ENCODE data around the gene SART3.
"Not testable (repeated sequence)": the region's sequence is repeated elsewhere in the genome, so short reads cannot be mapped to it uniquely, and the experiment has no call there.

Gene SART3

DNA sequence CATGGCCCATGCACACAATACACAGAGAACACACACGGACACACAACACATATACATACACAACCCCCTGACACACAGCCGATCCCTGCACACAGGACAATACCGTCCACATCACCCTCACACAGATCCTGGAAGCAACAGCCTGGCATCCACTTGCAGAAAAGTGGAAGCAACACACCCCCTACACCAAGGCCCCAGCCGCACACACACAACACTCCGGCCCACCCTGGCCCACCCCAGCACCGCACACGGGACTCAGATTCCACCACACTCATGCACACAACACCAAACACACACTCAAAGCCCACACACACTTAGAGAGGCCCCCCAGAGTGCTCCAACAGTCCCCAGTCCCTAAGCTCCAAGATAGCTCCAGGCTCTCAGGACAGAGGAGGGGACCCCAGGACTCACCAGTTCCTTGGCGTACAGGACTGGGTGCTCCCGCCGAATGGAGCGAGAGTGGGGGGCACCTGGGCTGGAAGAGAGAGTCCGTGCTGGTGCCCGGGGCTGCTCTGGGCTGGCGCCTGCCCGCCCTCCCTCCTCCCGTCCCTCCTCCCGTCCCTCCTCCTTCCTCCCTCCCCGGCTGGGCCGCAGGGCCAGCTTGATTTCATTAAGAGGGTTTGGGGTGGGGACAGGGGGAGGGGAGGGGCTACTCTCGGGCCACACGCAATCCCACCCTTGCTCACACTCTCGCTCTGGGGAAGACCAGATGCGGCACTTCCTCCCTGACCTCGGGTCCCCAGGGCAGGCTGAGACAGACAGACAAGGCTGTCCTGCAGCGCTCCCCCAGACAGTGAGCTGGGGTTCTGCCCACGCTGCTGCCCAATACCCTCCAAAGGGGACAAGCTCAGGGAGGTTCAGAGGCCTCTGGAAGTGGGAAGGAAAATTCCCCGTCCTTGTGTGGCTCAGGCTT, 36.8 kb upstream of the SART3 start, which contains the start of gene TMEM119:
TSS of gene TMEM119 (minus strand) at position 526 of the 913 bp plus-strand sequence. CDS start 5,701 bp downstream, outside the sequence.
- no peak for DNase-seq

DNA sequence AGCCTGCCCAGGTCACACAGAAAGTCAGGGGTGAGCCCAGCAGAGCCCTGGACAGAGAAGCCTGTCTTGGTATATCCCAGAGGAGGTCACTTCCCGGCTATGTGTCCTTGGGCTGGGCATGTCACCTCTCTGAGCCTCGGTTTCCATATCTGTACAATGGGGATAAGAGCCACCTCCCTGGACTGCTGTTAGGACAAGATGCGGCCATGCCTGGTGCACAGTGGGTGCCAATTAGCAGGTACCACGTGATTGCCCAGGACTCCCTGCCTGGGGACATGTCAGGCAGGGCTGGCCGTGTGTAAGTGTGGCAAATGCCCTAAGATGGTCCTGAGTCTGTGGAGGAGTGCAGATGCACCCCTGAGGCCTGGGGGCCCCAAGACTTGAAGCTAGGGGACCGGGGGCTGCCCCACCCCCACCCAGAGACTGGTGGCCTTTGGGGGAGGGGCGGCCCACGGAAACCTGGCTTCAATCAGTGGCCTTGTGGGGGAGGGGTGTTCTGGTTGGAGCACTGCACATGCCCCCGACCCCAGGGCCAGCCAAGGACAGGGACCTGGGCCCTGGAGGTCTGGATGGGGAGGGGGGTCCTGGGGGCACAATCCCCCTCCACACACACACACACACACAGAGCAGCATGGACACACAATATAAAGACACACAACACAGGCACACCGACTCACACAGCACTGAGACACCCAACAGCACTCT, 36.0 kb upstream of the SART3 start:
- no peak for DNase-seq

DNA sequence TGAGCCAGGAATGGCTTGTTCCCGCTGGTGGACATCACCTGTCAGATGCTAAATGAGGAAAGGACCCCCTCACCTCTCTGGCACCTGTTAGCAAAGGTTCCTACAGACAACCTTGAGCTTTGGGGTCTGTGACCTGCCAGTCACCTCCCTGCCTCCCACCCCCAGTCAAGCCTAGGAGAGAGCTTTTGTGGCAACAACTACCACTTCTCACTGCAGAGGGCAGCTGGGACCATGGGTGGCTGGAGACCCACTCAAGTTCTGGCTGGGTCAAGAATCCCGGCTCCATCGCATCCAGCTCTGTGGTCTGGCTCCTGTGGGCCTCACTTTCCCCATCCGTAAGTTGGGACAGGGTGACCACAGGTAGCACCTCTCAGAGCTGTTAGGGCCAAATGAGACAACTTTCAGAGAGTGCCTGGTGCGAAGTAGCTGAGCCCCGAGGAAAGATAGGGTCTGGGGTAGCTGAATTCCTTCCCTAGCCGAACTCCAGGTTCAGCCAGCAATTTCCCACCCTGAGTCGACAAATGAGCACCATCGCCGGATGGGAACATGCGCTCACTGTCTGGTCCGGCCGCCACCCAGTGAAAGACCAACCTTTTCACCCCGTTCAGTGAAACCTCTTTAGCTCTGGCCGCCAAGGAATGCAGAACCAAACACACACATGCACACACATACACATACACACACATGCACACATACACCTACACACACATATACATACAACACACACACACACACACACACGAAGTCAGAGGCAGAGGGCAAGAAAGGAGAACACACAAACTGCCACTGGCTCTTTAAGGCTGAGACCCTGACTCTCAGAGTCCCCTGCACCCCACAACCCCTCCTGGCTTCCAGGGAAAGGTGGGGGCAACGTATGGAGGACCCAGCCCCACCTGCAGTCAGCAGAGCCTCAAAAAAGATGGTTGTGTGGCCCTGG, 35.0 kb upstream of the SART3 start:
- DNase-seq: no peak

DNA sequence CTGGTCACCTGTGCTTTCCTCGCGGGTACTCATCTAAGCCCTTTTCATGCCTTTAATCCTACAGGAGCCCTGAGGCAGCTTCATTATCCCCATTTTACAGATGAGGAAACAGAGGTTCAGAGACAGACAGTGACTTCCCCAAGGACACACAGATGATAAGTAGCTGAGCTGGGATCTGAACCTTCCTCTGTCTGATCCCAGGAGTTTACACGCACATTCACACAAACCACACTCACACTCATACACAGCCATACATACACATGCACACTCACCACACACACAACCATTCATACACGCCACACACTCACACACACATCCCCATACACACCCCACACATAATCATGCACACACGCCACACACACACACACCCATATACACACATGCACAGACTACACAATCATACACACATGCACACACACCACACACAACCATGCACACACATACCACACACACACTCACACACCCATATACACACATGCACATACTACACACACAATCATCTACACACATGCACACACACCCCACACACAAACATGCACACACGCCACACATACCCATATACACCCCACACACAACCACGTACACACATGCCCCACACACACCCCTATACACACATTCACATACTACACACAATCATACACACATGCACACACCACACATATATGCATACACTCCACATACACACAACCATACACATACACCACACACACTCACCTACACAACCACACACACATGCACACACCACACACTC, 34.2 kb upstream of the SART3 start:
- no peak for DNase-seq

DNA sequence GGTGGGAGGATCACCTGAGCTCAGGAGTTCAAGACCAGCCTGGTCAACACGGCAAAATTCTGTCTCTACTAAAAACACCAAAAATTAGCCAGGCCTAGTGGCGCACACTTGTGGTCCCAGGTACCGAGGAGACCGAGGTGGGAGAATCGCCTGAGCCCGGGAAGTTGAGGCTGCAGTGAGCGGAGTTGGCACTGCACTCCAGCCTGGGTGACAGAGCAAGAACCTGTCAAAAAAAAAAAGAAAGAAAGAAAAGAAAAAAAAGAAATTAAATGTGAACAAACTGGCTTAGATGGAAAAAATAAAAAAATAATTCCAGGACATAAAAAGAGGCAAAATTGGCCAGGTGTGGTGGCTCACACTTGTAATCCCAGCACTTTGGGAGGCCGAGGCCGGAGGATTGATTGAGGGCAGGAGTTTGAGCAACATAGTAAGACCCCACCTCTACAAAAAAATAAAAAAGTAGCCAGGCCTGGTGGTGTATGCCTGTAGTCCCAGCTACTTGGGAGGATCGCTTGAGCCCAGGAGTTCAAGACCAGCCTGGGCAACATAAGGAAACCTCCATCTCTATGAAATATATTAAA, 33.4 kb upstream of the SART3 start:
- no peak for DNase-seq

DNA sequence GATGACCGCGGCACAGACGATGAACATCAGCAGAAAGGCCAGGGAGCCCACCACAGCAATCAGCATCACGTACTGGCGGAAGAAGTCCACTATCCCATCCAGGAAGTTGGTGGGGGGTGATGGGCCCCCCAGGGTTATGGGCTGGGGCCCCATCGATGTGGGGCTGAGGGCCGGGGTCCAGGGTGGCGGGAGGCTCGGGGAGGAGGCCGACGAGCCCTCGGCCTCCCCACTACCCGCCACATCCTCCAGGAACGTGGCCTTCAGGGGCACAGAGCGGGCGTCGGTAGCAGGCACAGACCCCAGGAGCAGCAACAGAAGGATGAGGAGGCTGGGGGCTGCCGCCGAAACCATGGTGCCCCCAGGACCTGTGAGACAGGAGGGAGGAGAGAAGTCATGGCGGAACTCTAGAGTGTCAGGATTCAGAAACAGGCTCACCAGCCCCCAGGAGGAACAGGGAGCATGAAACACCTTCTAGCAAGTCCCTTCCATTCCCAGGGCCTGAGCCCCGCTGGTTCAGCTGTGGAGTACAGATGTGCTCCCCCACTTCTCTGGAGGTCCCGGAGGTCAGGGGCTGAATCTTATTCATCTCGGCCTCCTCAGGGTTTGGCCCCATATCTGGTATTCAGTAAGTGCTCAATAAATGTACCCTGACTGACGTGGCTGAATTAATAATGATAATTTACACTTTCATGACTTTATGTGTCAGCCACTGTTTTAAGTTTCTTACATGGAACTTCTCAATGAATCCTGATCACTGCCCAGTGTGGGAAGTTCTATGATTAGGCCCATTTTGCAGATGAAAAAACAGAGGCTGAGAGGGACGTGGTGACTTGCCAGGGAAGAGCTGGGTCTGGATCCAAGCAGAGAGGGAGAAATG, 31.3 kb upstream of the SART3 start:
- DNase-seq: no peak

DNA sequence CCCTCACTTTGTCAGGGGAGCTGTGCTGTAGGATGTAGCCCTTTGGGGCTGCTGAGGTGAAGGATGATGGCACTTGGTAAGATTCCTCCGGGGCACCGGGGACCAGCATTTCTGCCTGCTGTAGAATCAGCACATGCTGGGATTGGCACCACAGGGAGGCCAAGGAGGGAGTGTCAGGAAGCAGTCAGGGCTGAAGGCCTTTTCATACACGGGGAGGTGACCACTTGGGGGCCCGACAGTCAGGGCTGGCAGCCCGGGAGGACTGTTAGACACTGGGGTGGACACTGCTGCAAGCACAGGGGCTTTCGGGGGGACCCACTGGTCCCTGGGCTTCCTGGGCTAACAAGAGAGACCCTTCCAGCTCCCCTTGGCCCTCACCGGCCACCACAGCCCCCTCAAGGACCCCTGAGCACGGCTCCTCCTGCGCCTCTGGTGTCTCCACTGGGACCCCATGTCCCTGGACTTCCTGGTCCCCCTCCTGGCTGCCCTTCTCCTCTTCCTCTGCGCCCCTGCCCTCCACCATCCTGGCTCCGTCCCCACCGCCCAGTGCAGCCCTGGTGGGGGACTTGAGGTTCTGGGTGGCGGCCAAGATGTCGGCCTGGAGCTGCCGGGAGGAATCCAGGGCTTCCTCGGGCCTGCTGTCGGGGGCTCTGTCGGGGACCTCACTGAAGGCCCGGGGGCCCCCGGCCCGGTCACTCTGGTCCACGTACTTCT, 30.5 kb upstream of the SART3 start:
- no peak for DNase-seq

DNA sequence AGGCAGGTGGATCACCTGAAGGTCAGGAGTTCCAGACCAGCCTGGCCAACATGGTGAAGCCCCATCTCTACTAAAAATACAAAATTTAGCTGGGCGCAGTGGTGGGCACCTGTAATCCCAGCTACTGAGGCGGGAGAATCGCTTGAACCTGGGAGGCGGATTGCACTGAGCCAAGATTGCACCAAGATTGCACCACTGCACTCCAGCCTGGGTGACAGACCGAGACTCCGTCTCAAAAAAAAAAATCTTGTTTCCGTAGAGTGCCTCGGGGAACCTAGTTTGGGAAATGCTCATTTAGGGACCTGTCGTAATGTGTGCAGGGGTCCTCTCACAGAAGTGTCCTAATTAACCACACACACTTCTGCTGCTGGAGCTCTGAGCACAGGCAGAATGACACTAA, 29.5 kb upstream of the SART3 start:
- not testable (repeated sequence) for DNase-seq

DNA sequence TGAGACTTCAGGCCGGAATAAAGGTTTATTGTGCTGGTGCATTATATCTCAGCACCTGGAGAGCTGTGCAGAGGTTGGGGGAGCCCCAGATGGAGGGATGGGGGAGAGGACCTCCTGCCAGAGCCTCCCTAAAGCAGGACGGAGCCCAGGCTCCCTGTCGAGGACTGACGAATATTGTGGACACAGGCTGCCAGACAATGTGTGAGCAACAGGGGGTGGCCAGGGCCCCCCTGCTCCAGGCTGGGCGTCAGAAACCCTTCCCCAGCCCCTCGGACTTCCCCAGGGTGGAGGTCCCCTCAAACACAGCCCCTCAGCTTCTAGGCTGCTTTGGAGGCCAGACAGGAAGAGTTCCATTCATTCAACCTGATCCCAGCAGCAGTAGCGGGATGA, 28.9 kb upstream of the SART3 start:
- DNase-seq: no peak

DNA sequence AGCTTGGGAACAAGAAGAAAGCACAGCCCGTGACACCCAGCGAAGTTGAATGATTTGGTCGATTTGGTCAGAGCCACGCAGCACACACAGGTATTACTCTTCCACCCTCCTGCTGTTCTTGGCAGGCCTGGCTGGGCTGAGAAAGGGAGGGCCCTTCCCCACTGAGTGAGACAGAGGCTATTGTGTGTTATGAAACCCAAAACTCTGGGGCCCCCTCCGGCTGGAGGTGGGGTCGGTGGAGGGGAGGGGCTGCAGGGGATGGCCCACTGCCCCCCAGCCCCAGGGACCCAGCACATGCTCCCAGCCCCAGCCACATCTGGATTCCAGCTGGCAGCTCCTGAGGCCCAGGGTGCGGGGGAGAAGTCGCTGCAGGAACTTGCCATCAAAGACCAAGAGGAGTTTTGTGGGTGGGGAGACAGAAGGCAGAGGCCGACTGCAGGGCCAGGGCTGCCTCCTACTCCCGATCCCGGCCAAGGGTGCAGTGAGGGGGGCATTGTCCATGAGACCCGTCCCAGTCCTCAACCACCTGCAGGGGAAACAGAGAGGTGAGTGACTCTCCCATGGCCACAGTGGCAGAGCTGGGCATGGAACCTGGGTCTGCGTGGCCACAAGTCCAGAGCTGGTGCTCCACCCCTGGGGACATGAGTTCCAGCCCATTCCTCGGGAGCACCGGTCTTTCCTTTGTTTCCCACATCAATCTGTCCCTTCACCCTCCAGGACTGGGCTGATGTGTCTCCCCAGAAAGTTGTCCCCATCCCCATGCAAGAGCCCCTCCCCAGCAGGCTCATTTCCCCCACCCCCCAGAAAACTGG, 28.3 kb upstream of the SART3 start:
- no peak for DNase-seq

DNA sequence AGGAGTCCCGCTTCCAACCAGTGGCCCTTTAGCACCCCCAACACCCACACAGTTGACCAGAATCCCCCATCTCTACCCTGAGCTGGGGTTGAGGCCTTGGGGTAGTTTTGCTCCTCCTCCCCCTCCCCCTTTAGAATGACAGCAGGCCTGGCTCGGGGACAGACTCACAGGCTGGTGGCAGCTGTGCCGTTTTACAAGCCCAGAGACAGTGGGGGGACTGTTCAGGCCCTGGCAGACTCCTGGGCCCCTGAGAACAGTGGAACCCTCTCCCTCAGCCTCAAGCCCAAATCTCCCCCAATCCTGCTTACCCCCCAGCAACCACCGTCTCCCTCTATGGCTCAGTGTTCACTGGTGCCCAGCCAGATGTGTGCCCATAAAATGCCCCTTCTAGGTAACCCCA, 26.9 kb upstream of the SART3 start:
- DNase-seq: no peak

DNA sequence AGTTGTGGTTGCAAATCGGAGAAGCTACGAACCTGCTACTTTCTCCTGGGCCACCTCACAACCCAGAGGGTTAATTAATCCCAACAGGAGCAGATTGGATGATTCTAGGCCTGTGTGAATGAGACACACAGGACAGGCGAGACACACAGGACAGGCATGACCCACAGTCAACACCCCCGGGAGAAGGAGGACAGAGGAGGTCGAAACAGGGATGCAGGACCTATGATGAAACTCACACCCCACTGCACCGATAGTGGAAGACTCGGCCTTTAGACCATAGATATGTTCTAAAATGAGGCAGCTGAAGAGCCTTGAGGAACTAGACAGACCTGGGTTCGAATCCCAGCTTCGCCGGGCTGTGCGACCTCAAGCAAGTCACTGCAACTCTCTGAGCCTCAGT, 25.3 kb upstream of the SART3 start:
- DNase-seq: no peak

DNA sequence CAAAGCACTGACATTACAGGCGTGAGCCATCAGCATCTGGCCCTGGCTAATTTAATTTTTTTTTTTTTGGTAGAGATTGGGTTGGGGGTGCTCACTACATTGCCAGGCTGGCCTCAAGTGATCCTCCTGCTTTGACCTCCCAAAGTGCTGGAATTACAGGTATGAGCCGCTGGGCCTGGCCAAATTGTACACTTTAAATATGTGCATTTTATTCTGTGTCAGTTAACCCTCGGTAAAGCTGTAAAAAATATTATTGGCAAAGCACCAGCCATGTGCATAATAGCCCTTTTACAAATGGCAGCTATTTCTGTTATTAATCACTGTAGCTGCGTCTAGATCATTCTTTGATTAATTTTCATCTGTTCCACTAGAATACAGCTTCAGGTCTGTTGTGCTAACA, 24.9 kb upstream of the SART3 start:
- DNase-seq: no peak

DNA sequence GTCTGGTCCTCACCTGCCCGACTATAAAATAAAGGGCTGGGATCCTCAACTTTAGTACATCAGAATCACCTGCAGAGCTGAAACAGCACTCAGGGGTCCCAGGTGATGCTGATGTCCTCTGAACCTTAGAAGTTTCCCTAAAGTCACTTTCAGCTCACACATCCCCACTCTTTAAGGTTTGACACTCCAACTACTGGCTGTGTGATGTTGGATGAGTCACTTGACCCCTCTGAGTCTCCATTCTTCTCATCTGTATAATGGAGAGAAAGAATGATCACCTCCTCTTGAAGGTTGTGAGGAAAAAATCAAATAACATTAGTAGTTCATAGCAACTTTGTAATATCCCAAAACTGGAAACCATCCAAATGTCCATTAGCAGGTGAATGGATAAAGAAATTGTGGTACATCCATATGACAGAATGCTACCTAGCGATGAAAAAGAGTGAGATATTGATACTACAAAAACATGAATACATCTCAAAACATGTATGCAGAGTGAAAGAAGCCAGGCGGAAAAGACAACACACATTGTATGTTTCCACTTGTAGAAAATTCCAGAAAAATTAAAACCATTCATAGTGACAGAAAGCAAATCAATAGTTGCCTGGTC, 23.6 kb upstream of the SART3 start:
- no peak for DNase-seq

DNA sequence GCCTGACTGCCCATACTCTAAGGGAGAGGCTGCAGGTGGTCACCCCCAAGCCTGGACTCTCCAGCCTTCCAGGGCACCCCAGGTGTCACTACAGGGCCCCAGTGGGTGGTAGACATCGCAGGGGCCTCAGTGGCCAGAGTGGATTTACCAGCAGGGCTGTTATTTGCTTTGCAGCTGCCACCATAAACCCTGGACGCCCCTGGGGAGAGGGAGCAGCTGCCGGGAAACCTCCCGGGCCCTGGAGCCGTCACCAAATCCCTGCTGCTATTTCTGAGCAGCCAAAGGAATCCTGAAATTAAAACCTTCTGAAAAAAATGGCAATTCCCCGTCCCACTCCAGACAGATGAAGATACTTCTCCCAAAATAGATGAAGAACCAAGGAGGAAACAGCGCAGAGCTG, 23.0 kb upstream of the SART3 start:
- no peak for DNase-seq

DNA sequence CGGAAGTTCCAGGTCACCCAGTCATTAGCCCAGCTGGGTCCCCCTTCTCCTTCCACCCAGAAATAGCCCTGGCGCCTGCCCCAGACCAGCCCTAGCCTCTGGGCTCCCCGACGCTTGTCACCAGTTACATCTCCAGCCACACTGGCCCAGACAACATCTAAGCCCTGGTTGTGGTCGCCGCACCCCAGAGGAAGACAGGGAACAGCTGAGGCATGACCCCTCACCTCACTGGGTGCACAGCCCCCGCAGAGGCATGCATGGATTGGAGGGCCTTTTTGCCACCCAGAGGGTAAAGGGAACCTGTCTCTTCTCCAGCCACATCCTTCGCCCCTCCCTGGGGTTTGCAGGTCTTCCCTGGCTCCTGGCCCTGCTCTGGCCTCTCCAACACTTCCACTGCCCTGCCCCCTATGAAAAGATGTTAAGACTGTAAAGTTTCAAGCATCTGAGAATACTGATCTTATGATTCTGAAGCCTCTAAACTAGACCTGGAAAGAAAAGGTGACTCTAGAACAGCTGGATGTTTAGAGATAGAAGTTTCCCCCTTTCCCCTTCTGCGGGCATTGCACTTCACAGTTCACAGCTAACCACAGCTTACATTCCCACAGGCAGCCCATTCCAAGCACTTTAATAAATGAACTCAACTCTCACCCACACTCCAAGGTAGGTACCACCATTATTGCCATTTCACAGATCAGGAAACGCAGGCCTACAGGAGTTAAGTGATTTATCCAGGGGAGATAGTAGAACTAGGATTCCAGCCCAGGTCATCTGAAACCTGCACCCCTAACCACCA, 22.2 kb upstream of the SART3 start:
- DNase-seq: no peak

DNA sequence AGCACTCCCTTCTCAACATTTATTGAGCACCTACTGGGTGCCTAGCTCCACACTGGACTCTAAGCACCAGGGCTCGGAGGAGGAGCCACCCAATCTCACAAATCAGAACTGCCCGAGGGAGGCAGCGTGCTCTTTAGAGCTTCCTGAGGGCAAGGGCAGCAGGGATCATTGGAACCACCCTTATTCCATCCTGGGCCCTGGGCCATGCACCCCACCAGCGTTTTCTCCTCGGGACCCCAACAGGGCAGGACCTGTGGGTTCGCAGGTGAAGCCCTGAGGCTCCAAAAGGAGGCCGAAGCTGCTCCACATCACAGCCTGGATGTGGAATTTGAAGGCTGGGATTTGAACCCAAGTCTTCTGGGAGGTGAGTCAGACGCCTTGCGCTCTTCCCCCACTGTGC, 21.5 kb upstream of the SART3 start:
- DNase-seq: no peak
